ENCODE measurements around the gene HCN1. TPM values are rescaled to one million over a fixed set of nuclear protein-coding genes. Genes with fewer than 3 reads are reported as not detected.

HCN1 gene
- total and polyA plus RNA-seq, 2 of the 8 experiments (the other 6 are each of a cell fraction or from before 2014, with no cell fraction given) = 1.1 to 6.7 TPM

DNA sequence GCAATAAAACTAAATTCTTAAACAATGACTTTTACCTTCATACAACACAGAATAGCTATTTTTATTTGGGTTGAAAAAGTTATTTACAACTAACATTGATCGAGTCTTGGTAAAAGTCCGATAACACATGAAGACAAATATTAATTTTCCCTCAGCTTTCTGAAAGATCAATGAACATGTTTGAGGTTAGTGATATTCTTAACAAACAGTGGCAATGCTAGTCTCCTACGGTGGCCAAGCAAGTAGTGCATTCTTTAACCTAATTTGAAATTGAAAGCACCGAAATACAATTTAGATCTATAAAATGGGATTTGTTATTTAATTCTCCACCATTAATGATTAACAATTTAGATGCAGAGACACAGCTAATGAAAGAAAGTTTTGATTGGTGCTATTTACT is 435.1 kb downstream of the HCN1 start:
- no peak overlapping the region for H3K23ac ChIP-seq (ENCODE audit: insufficient read length)
- H3K36me3 ChIP-seq (ENCODE audit: control insufficient read depth in 2 of 4, insufficient read depth in 4 of 4, low read length in 3 of 4) = peaks cover 0 to 4% (median 0%) of the 10 kb centered on the region in 4 experiments; a peak in 3 of 8 replicates
- no peaks in the 10 kb centered on the region for H4K20me1 ChIP-seq (replicated peaks in 1 of 2; ENCODE audit: control insufficient read depth in 1 of 2, insufficient read depth in 2 of 2, low read length in 2 of 2)
- no peak overlapping the region for H2BK20ac ChIP-seq (ENCODE audit: low read length)
- H3K79me2 ChIP-seq (ENCODE audit: control insufficient read depth in 1 of 2, insufficient read depth in 2 of 2, low read length in 2 of 2) = no peaks in the 10 kb centered on the region
- no peak overlapping the region for H3K14ac ChIP-seq (ENCODE audit: insufficient read length)
- no peak overlapping the region for H4K91ac ChIP-seq (replicated peaks; ENCODE audit: insufficient read length, low read length)
- H2BK12ac ChIP-seq (ENCODE audit: low read depth, low read length) = no peak overlapping the region
- no peak overlapping the region for H2BK120ac ChIP-seq (replicated peaks; ENCODE audit: low read depth, low read length)
- H3K4me3 ChIP-seq (ENCODE audit: extremely low read depth in 1 of 4, insufficient read depth in 2 of 4, low read depth in 3 of 4, low read length in 4 of 4) = no peak overlapping the region
- H2AK5ac ChIP-seq (ENCODE audit: low read depth, low read length) = no peak overlapping the region
- ChIA-PET POLR2A (ENCODE audit: partially characterized antibody) (no interaction called here), CTCF (ENCODE audit: partially characterized antibody) (interaction anchor here (1.1 kb wide), 1 partner anchor 23 kb away, joined by 3 read pairs; no protein-coding TSS in a partner anchor)
- no peak overlapping the region for H3K56ac ChIP-seq (replicated peaks; ENCODE audit: insufficient read length, low read depth, low read length)
- H3K4me1 ChIP-seq (replicated peaks in 1 of 4; ENCODE audit: control insufficient read depth in 3 of 4, insufficient read depth in 4 of 4, low read length in 3 of 4) = peaks cover 0 to 2% (median 0%) of the 10 kb centered on the region in 4 experiments; a peak in 1 of 7 replicates
- no peaks in the 10 kb centered on the region for H3K79me1 ChIP-seq (ENCODE audit: low read depth, low read length)
- no peak overlapping the region for H2AFZ ChIP-seq (ENCODE audit: low read length)
- no peak overlapping the region for H3K4me2 ChIP-seq (ENCODE audit: insufficient read depth in 1 of 2, low read depth in 2 of 2, low read length in 2 of 2)
- WGBS, 2 experiments (ENCODE audit: extremely low coverage in 1 of 2, insufficient coverage in 1 of 2, insufficient read length in 1 of 2, insufficient replicate concordance in 2 of 2, low coverage in 1 of 2, low lambda C conversion rate in 2 of 2, missing lambda C conversion rate in 1 of 2) = 89% methylated on average over 4 of the region's 4 CpGs; no CpG with 5 or more reads in 1 of the 2 experiments
- no peaks in the 10 kb centered on the region for H3K27me3 ChIP-seq (replicated peaks in 1 of 4; ENCODE audit: control insufficient read depth in 3 of 4, extremely low read depth in 1 of 4, insufficient read depth in 3 of 4, low read length in 3 of 4)
- H3K27ac ChIP-seq (ENCODE audit: low read depth, low read length) = no peak overlapping the region
- no peak overlapping the region for H3K18ac ChIP-seq (ENCODE audit: extremely low read depth, low read length)
- no peaks in the 10 kb centered on the region for H3K23me2 ChIP-seq (ENCODE audit: low read depth, low read length)
- DNase-seq (ENCODE audit: low read depth in 1 of 2, low spot score in 2 of 2) = no peak
- no peak overlapping the region for H3K4ac ChIP-seq (replicated peaks; ENCODE audit: insufficient read length, low read depth, low read length)
- no peak for FAIRE-seq
- no peak overlapping the region for H2BK15ac ChIP-seq (ENCODE audit: low read length)
- no peaks in the 10 kb centered on the region; a peak in 1 of 4 replicates for H3K9me3 ChIP-seq (ENCODE audit: insufficient read depth in 2 of 2, low read depth in 1 of 2, low read length in 1 of 2)
- no peak overlapping the region for H4K8ac ChIP-seq (ENCODE audit: extremely low read depth, insufficient read depth, low read length)
- H3K9ac ChIP-seq (replicated peaks in 1 of 4; ENCODE audit: extremely low read depth in 1 of 4, low read depth in 3 of 4, low read length in 3 of 4) = no peak overlapping the region
- no peak overlapping the region for H2BK5ac ChIP-seq (ENCODE audit: low read depth, low read length)
- peak overlapping the region; percentile 62 for H4K5ac ChIP-seq (ENCODE audit: insufficient read length, low read depth, low read length)

All from H1 (cell line).